ENCODE measurements around the gene CAMTA1.

- TF ChIP-seq CTCF (conservative IDR thresholded peaks at IDR 0.05; ENCODE audit: low read length), result no peak
- no peak for TF ChIP-seq EZH2phosphoT487 (IDR thresholded peaks at IDR 0.05; ENCODE audit: borderline replicate concordance, low read depth, low read length)
Measured at GRCh38 chr1:7388141-7388487, 602.9 kb downstream of the CAMTA1 start.
